RWPE1 (cell line): Measurements from ENCODE around the gene TECR.

Source experiments
- CTCF ChIA-PET: fragments of 350-600 bp; sonication (Branson Sonifier 250); formaldehyde crosslinking; extraction: SDS; loops from one replicate; lab custom pipeline; 2021; lab: Yijun Ruan, JAX
- POLR2A ChIA-PET: fragments of 400-600 bp; formaldehyde crosslinking; extraction: SDS; loops from one replicate; lab custom pipeline; 2020; ENCODE audit warnings: antibody characterized with exemption; ENCODE audit not compliant: low non-redundant PET; lab: Yijun Ruan, JAX
- DNase-seq: peaks from one replicate; pipeline ENCODE4 v3.0.0; 2012; ENCODE audit warnings: low spot score
- H3K27ac ChIP-seq: fragments of 450-650 bp; 2 replicates; pipeline ENCODE4 v1.5.1; 2017
- TF ChIP-seq, protein P1 (sequence below): fragments of 450-650 bp; conservative IDR thresholded peaks from 2 replicates; pipeline ENCODE4 v1.5.1; 2017; ENCODE audit warnings: low read depth, mild to moderate bottlenecking

The TECR gene

DNA sequence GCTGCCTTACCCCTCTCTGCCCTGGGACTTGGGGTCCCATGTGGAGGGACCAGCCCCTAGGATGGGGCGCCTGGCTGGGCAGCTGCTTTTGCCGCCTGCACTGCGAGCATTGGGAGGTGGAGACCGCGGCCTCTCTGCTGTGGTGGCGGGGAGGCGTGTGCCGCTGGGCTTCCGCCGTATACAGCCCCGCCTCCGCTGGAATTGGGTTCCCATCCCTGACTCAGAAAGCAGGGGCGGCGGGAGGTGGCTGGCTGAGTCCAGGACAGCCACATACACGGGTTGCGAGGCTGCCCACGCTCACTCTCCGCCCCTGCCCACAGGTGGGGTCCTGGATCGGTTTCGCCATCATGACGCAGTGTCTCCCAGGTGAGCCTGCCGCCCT lies 35.9 kb downstream of the TECR start:
- no peak for DNase-seq
- TF ChIP-seq, protein P1, sequence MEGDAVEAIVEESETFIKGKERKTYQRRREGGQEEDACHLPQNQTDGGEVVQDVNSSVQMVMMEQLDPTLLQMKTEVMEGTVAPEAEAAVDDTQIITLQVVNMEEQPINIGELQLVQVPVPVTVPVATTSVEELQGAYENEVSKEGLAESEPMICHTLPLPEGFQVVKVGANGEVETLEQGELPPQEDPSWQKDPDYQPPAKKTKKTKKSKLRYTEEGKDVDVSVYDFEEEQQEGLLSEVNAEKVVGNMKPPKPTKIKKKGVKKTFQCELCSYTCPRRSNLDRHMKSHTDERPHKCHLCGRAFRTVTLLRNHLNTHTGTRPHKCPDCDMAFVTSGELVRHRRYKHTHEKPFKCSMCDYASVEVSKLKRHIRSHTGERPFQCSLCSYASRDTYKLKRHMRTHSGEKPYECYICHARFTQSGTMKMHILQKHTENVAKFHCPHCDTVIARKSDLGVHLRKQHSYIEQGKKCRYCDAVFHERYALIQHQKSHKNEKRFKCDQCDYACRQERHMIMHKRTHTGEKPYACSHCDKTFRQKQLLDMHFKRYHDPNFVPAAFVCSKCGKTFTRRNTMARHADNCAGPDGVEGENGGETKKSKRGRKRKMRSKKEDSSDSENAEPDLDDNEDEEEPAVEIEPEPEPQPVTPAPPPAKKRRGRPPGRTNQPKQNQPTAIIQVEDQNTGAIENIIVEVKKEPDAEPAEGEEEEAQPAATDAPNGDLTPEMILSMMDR: no peak
- peak overlapping the region; percentile 100 for H3K27ac ChIP-seq
- CTCF ChIA-PET: interaction anchor here (0.7 kb wide), 1 partner anchor 483 kb away, joined by 3 read pairs; no protein-coding TSS in a partner anchor
- POLR2A ChIA-PET: no interaction called here

DNA sequence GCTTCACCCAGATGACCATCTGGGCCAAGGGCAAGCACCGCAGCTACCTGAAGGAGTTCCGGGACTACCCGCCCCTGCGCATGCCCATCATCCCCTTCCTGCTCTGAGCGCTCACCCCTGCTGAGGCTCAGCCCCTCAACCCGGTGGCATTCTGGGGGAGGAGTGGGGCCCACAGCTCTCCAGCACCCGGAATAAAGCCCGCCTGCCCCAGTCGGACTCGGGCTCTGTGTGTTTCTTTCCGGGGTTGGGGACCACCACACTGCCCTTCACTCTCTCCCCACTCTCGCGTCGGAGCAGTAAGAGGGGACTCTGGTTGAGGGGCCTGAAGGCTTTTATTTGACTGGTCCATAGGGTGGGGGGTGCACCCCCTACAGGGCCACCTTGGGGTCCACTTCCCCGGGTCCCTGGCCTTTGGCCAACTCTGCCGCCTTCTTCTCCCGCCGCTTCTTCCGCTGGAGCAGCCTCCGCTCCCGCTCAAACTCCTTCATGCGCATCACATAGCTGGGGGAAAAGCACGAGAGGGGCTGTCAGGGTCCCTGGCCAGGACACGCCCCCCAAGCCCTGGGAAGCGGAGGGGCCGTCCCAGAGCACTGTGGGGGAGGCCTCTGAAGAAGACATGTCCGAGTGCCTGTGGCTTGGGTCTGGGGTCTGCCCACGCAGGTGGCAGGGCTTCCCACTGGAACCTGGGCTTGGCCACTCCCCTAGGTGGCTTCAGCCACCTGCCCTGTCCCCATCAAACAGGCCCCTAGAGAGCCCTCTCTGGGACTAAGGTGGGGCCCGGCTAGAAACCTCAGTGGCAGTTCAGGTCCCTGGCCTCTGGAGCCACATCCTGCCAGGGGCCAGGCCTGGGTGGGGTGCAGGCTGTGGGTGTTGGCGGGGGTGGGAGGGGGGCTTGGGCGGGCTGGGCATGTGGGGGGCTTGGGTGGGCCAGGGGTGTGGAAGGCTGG lies 36.6 kb downstream of the TECR start:
- TF ChIP-seq, protein P1: no peak
- ChIA-PET POLR2A (no interaction called here), CTCF (no interaction called here)
- no peak for DNase-seq
- peak overlapping the region; percentile 100 for H3K27ac ChIP-seq

DNA sequence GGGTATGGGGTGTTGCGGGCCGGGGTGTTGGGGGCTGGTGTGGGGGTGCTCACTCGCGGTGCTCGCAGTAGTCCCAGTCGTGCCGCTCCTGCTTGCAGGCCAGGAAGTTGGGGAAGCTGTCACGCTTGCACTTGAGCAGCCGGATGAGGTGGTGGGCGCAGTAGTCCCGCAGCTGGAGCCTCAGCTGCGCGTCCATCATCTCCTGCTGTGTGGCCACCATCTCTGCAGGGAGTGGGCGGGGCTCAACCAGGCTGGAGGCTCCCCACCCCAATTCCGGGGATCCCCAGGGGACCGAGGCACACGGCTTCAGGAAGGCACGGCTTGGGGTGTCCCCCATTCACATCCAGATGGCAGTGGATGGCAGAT lies 37.3 kb downstream of the TECR start:
- ChIA-PET POLR2A (no interaction called here), CTCF (no interaction called here)
- peak overlapping the region; percentile 100 for H3K27ac ChIP-seq
- TF ChIP-seq, protein P1: no peak
- DNase-seq: no peak

DNA sequence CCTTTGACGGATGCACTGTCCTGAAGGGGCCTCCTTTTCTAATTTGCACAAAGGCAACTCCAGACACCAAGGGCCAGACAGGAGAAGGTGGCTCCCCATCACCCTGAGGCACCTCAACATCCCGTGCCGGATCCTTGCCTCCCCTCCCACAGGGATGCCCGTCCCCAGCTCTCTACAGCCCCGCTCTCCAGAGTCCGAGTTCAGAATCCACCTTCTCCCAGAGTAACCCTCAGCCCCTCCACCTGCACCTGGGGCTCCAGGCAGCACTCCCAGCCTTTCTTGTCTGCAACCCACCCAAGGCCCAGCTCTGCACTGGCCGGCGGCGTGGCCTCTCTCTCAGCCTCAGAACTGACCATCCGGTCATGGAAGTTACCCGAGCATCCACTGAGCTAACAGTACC lies 37.7 kb downstream of the TECR start:
- peak overlapping the region; percentile 100 for H3K27ac ChIP-seq
- TF ChIP-seq, protein P1: no peak
- POLR2A ChIA-PET: no interaction called here
- no peak for DNase-seq
- CTCF ChIA-PET: no interaction called here

DNA sequence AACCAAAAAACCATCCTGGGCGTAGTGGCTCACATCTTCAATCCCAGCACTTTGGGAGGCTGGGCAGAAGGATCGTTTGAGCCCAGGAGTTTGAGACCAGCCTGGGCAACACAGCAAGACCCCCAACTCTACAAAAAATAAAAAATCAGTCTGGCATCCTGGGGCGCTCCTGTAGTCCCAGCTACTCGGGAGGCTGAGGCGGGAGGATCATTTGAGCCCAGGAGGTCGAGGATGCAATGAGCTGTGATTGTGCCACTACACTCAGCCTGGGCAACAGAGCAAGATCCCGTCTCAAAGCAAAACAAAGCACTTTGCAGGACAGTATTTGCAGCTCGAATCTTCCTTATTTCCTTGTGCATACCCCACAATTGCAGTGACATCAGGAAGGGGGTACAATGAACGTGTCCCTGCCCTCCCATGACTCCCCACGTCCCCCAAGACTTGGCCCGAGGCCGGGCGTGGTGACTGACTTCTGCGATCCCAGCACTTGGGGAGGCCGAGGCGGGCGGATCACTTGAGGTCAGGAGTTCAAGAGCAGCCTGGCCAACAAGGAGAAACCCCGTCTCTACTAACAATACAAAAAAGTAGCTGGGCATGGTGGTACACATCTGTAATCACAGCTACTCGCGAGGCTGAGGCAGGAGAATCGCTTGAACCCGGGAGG lies 41.6 kb downstream of the TECR start:
- TF ChIP-seq, protein P1: no peak
- ChIA-PET POLR2A (interaction anchor here (0.6 kb wide), 1 partner anchor 59 kb away, joined by 3 read pairs; no protein-coding TSS in a partner anchor), CTCF (interaction anchor here (0.6 to 1.4 kb wide), 4 partner anchors 10 to 115 kb away, joined by 3 to 6 read pairs (median 3); no protein-coding TSS in a partner anchor)
- H3K27ac ChIP-seq: peak overlapping the region; percentile 100
- DNase-seq: no peak
